Vagina (tissue), 2 donors: ENCODE measurements around the gene C1QTNF1. TPM values are rescaled to one million over a fixed set of nuclear protein-coding genes. Genes with fewer than 3 reads are reported as not detected.

ENCODE experiments used
- DNase-seq, 2 donors: peaks; one replicate each; pipeline ENCODE4 v3.0.0-alpha.2; 2017; ENCODE audit errors: extremely low spot score in 2 of 2
- H3K27ac ChIP-seq: fragments of 200-600 bp; sonication (generic); one replicate; pipeline ENCODE4 v1.5.1; 2019
- H3K27me3 ChIP-seq: fragments of 200-600 bp; sonication (generic); one replicate; pipeline ENCODE4 v1.5.1; 2019
- H3K36me3 ChIP-seq, 2 donors: fragments of 200-600 bp; sonication (generic); one replicate each; pipeline ENCODE4 v1.5.1; 2017 to 2019
- H3K4me1 ChIP-seq: fragments of 200-600 bp; sonication (generic); one replicate; pipeline ENCODE4 v1.5.1; 2019
- H3K4me3 ChIP-seq, 2 donors: fragments of 200-600 bp; sonication (generic); 1 replicate in 1 of 2; 2 replicates in 1 of 2; pipeline ENCODE4 v1.5.1; 2016 to 2019
- H3K9me3 ChIP-seq: fragments of 200-600 bp; sonication (generic); one replicate; pipeline ENCODE4 v1.5.1; 2019
- POLR2A ChIP-seq, 2 donors: fragments of 450-650 bp; IDR thresholded peaks; one replicate each; pipeline ENCODE4 v1.6.1; 2017; ENCODE audit warnings: antibody characterized with exemption in 2 of 2, mild to moderate bottlenecking in 2 of 2, moderate library complexity in 2 of 2
- POLR2AphosphoS5 ChIP-seq, 2 donors: sonication (generic); formaldehyde crosslinking; IDR thresholded peaks; one replicate each; pipeline ENCODE4 v1.9.0; 2017; ENCODE audit warnings: antibody characterized with exemption in 2 of 2, mild to moderate bottlenecking in 2 of 2, low read depth in 1 of 2; ENCODE audit not compliant: insufficient read depth in 1 of 2
- intact Hi-C: fragments of 100-400 bp; cut with DNase I; formaldehyde crosslinking; loops from one replicate; pipeline ENCODE4 v1.15.1; 2023
- total RNA-seq: library from RNA; depleted of rRNA; stranded (reverse); fragments of >200 nt; gene quantifications from one replicate; pipeline ENCODE4 v1.2.3, GENCODE V29; 2016
- TF ChIP-seq, protein P1 (sequence below), 3 experiments: fragments of 450-650 bp in 2 of 3; fragments of 200-600 bp in 1 of 3; sonication (generic) in 1 of 3; IDR thresholded peaks; one replicate each; pipeline ENCODE4 v1.5.1; 2017 to 2019; ENCODE audit warnings: antibody characterized with exemption in 3 of 3, mild to moderate bottlenecking in 2 of 3, moderate library complexity in 2 of 3

Gene C1QTNF1
- total RNA-seq, 1 donor from 2014 or later: 30.7 TPM

GRCh38 chr17:79050551-79050950 is 26.6 kb downstream of the C1QTNF1 start:
- H3K4me1 ChIP-seq: peaks cover 19% of the 10 kb centered on the region
- no peaks in the 10 kb centered on the region for H3K27me3 ChIP-seq
- intact Hi-C loops: no loop called here
- no peak overlapping the region for H3K4me3 ChIP-seq
- DNase-seq: no peak
- no peaks in the 10 kb centered on the region for H3K9me3 ChIP-seq
- TF ChIP-seq POLR2A (IDR thresholded peaks at IDR 0.05) (no peak), POLR2AphosphoS5 (IDR thresholded peaks at IDR 0.05; ENCODE audit: insufficient read depth in 1 of 2, low read depth in 1 of 2) (no peak)
- TF ChIP-seq, protein P1, sequence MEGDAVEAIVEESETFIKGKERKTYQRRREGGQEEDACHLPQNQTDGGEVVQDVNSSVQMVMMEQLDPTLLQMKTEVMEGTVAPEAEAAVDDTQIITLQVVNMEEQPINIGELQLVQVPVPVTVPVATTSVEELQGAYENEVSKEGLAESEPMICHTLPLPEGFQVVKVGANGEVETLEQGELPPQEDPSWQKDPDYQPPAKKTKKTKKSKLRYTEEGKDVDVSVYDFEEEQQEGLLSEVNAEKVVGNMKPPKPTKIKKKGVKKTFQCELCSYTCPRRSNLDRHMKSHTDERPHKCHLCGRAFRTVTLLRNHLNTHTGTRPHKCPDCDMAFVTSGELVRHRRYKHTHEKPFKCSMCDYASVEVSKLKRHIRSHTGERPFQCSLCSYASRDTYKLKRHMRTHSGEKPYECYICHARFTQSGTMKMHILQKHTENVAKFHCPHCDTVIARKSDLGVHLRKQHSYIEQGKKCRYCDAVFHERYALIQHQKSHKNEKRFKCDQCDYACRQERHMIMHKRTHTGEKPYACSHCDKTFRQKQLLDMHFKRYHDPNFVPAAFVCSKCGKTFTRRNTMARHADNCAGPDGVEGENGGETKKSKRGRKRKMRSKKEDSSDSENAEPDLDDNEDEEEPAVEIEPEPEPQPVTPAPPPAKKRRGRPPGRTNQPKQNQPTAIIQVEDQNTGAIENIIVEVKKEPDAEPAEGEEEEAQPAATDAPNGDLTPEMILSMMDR (IDR thresholded peaks at IDR 0.05): no peak
- H3K27ac ChIP-seq: no peak overlapping the region
- H3K36me3 ChIP-seq: no peaks in the 10 kb centered on the region

GRCh38 chr17:79051306-79051705 is 27.3 kb downstream of the C1QTNF1 start:
- no peak for DNase-seq
- intact Hi-C loops: no loop called here
- no peak for TF ChIP-seq POLR2A (IDR thresholded peaks at IDR 0.05)
- TF ChIP-seq, protein P1 (IDR thresholded peaks at IDR 0.05): no peak
- no peak for TF ChIP-seq POLR2AphosphoS5 (IDR thresholded peaks at IDR 0.05; ENCODE audit: insufficient read depth in 1 of 2, low read depth in 1 of 2)
- H3K4me3 ChIP-seq: no peak overlapping the region
- H3K36me3 ChIP-seq: no peaks in the 10 kb centered on the region
- H3K27me3 ChIP-seq: no peaks in the 10 kb centered on the region
- peaks cover 13% of the 10 kb centered on the region for H3K4me1 ChIP-seq
- H3K27ac ChIP-seq: no peak overlapping the region
- no peaks in the 10 kb centered on the region for H3K9me3 ChIP-seq

GRCh38 chr17:79052131-79052530 is 28.2 kb downstream of the C1QTNF1 start:
- H3K4me1 ChIP-seq: peaks cover 7% of the 10 kb centered on the region
- intact Hi-C loops: no loop called here

DNA sequence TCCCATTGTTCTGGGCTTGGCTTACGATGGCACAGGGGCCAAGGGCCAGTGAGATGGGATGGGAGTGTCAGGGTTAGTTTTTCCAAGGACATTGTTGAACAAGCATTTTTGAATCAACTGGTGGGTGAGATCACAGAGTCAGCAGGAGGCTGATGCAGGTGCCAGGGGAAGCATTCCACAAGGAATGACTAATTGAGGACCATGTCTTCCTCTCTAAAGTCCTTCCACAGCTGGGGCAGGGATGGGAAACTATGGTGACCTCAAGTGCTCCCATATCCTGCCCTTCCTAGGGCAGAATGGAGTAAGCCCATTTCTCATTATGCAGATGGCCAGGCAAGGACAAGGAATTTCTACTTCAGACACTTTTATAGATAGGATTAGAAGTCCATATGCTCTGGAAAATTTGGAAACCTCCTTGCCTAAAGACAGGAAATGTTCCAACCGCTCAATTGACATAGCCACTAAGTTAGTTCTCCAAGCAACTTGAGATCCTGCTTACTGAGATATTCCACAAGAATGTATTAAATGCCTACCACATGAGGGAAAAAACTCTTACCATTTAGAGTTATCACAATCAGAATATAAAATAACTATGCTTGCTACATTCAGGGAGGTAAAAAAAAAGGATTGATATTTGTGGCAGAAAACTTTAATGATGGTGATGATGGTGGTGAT is 29.4 kb downstream of the C1QTNF1 start:
- H3K9me3 ChIP-seq: no peaks in the 10 kb centered on the region
- no peak overlapping the region for H3K4me3 ChIP-seq
- no peak overlapping the region for H3K27ac ChIP-seq
- no peaks in the 10 kb centered on the region for H3K4me1 ChIP-seq
- intact Hi-C loops: no loop called here
- no peaks in the 10 kb centered on the region for H3K36me3 ChIP-seq
- no peaks in the 10 kb centered on the region for H3K27me3 ChIP-seq
- DNase-seq: no peak
- TF ChIP-seq POLR2AphosphoS5 (IDR thresholded peaks at IDR 0.05; ENCODE audit: insufficient read depth in 1 of 2, low read depth in 1 of 2) (no peak), POLR2A (IDR thresholded peaks at IDR 0.05) (no peak)
- TF ChIP-seq, protein P1 (IDR thresholded peaks at IDR 0.05): no peak

More at GRCh38 chr17:79052131-79052530, 28.2 kb downstream of the C1QTNF1 start:
- H3K9me3 ChIP-seq: no peaks in the 10 kb centered on the region
- no peak overlapping the region for H3K4me3 ChIP-seq
- H3K27me3 ChIP-seq: no peaks in the 10 kb centered on the region
- DNase-seq: no peak
- no peaks in the 10 kb centered on the region for H3K36me3 ChIP-seq
- TF ChIP-seq POLR2AphosphoS5 (IDR thresholded peaks at IDR 0.05; ENCODE audit: insufficient read depth in 1 of 2, low read depth in 1 of 2) (no peak), POLR2A (IDR thresholded peaks at IDR 0.05) (no peak)
- TF ChIP-seq, protein P1 (IDR thresholded peaks at IDR 0.05): no peak
- H3K27ac ChIP-seq: no peak overlapping the region

DNA sequence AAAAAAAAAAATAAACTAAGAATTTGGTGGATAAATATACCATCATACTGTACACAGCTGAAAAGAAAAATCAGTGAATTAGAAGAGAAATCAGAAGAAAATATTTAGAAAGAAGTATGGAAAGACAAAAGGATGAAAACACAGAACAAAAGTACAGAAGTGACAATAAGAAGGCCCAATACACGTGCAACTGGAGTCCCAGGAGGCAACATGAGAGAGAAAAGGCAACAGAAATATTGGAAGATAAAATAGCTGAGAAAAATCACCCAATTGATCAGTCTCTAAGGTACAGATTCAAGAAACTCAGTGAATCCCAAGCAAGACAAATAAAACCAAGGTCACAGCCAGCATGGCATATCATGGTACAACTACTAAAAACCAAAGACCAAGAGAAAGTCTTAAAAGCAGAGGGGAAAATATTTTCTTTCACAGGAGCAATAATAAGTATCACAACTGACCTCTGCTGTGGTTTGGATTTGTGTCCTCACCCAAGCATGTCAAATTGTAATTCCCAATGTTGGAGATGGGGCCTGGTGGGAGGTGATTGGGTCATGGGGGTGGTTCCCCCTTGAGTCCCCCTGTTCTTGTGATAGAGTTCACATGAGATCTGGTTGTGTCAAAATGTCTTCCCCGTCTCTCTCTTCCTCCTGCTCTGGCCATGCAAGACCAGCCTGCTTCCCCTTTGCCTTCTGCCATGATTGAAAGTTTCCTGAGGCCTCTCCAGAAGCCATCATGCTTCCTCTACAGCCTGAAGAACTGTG is 30.4 kb downstream of the C1QTNF1 start:
- H3K9me3 ChIP-seq: no peaks in the 10 kb centered on the region
- no peak overlapping the region for H3K27ac ChIP-seq
- no peak overlapping the region for H3K4me3 ChIP-seq
- H3K36me3 ChIP-seq: no peaks in the 10 kb centered on the region
- TF ChIP-seq POLR2A (IDR thresholded peaks at IDR 0.05) (no peak), POLR2AphosphoS5 (IDR thresholded peaks at IDR 0.05; ENCODE audit: insufficient read depth in 1 of 2, low read depth in 1 of 2) (no peak)
- TF ChIP-seq, protein P1 (IDR thresholded peaks at IDR 0.05): no peak
- DNase-seq: no peak
- H3K27me3 ChIP-seq: no peaks in the 10 kb centered on the region
- intact Hi-C loops: no loop called here
- no peaks in the 10 kb centered on the region for H3K4me1 ChIP-seq
